ENCODE measurements around the gene TYK2.

- TF ChIP-seq POLR2A (IDR thresholded peaks at IDR 0.05) (no peak), EP300 (IDR thresholded peaks at IDR 0.05) (no peak)
Measured at GRCh38 chr19:10418485-10419199, 38.3 kb upstream of the TYK2 start.
